Mesothelial cell of epicardium (in vitro differentiated cells): ENCODE measurements around the gene MYH11. TPM values are rescaled to one million over a fixed set of nuclear protein-coding genes. Genes with fewer than 3 reads are reported as not detected.

Source experiments
- DNase-seq, 2 experiments: peaks; one replicate each; pipeline ENCODE4 v3.0.0; 2021; ENCODE audit warnings: low spot score in 2 of 2; ENCODE audit not compliant: unreplicated experiment in 2 of 2
- H3K27ac Mint-ChIP-seq: 2 replicates; pipeline ENCODE4 v1.8.0; 2021; ENCODE audit warnings: mixed read lengths
- H3K27me3 Mint-ChIP-seq: 2 replicates; pipeline ENCODE4 v1.8.0; 2021; ENCODE audit warnings: low read depth, mixed read lengths
- H3K36me3 Mint-ChIP-seq: 2 replicates; pipeline ENCODE4 v1.8.0; 2021; ENCODE audit warnings: mixed read lengths
- H3K4me1 Mint-ChIP-seq: 2 replicates; pipeline ENCODE4 v1.8.0; 2021; ENCODE audit warnings: mixed read lengths
- H3K4me3 Mint-ChIP-seq: 2 replicates; pipeline ENCODE4 v1.8.0; 2021; ENCODE audit warnings: mild to moderate bottlenecking, moderate library complexity, mixed read lengths
- H3K9me3 Mint-ChIP-seq: 2 replicates; pipeline ENCODE4 v1.8.0; 2021; ENCODE audit warnings: mixed read lengths
- total RNA-seq: library from RNA; stranded (reverse); gene quantifications from 3 replicates; pipeline ENCODE4 v1.2.1, GENCODE V29; 2021
- TF ChIP-seq, protein P1 (sequence below): fragments of 200-600 bp; sonication (generic); IDR thresholded peaks from one replicate; pipeline ENCODE4 v1.5.0; 2021; ENCODE audit warnings: antibody characterized with exemption; ENCODE audit not compliant: unreplicated experiment

Gene MYH11
- total RNA-seq, 1 donor from 2014 or later, result 0.58 TPM

DNA sequence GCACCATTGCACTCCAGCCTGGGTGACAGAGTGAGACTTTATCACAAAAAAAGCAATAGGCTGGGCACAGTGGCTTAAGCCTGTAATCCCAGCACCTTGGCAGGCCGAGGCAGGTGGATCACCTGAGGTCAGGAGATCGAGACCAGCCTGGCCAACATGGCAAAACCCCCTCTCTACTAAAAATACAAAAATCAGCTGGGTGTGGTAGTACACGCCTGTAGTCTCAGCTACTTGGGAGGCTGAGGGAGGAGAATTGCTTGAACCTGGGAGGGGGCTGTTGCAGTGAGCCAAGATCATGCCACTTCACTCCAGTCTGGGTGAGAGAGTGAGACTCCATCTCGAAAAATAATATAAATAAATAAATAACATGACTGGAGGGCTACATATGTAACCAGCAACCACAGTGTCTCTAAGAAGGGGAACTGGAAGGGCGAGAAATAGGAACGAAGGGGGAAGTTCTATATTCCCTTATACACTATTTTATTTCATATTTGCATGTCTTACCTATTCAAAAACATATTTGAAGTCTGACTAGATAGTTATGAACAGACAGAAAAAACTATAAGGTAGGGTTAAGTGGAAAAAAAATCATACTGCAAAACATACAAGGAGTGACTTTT, 25.9 kb downstream of the MYH11 start:
- no peaks in the 10 kb centered on the region for H3K9me3 Mint-ChIP-seq
- no peak overlapping the region for H3K4me3 Mint-ChIP-seq
- TF ChIP-seq, protein P1, sequence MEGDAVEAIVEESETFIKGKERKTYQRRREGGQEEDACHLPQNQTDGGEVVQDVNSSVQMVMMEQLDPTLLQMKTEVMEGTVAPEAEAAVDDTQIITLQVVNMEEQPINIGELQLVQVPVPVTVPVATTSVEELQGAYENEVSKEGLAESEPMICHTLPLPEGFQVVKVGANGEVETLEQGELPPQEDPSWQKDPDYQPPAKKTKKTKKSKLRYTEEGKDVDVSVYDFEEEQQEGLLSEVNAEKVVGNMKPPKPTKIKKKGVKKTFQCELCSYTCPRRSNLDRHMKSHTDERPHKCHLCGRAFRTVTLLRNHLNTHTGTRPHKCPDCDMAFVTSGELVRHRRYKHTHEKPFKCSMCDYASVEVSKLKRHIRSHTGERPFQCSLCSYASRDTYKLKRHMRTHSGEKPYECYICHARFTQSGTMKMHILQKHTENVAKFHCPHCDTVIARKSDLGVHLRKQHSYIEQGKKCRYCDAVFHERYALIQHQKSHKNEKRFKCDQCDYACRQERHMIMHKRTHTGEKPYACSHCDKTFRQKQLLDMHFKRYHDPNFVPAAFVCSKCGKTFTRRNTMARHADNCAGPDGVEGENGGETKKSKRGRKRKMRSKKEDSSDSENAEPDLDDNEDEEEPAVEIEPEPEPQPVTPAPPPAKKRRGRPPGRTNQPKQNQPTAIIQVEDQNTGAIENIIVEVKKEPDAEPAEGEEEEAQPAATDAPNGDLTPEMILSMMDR, result no peak
- H3K27me3 Mint-ChIP-seq, result peaks cover 27% of the 10 kb centered on the region
- no peak overlapping the region for H3K27ac Mint-ChIP-seq
- no peaks in the 10 kb centered on the region for H3K4me1 Mint-ChIP-seq
- H3K36me3 Mint-ChIP-seq, result no peaks in the 10 kb centered on the region
- DNase-seq, result no peak

DNA sequence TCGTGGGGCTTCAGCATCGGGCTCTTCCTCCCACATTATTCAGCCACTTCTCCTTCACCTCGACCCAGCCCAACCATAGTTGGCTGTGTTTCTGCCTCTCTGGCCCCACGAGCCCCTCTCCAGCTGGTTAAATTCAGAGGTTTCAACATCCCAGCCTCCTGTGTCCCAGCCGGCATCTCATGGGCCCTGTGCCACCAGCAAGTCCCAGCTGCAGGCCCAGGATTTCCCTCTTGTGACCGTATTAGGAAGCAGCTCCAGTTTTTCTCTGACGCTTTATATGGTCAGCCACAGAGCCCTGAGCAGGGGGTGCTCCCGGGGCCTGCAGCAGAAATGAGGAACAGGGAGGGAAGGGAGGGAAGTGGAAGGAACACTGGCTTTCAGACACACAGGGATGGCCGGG, 27.4 kb downstream of the MYH11 start:
- H3K9me3 Mint-ChIP-seq, result no peaks in the 10 kb centered on the region
- H3K27ac Mint-ChIP-seq, result no peak overlapping the region
- H3K36me3 Mint-ChIP-seq, result no peaks in the 10 kb centered on the region
- H3K4me1 Mint-ChIP-seq, result no peaks in the 10 kb centered on the region
- H3K4me3 Mint-ChIP-seq, result no peak overlapping the region
- peaks cover 37% of the 10 kb centered on the region for H3K27me3 Mint-ChIP-seq
- TF ChIP-seq, protein P1, result no peak
- no peak for DNase-seq

DNA sequence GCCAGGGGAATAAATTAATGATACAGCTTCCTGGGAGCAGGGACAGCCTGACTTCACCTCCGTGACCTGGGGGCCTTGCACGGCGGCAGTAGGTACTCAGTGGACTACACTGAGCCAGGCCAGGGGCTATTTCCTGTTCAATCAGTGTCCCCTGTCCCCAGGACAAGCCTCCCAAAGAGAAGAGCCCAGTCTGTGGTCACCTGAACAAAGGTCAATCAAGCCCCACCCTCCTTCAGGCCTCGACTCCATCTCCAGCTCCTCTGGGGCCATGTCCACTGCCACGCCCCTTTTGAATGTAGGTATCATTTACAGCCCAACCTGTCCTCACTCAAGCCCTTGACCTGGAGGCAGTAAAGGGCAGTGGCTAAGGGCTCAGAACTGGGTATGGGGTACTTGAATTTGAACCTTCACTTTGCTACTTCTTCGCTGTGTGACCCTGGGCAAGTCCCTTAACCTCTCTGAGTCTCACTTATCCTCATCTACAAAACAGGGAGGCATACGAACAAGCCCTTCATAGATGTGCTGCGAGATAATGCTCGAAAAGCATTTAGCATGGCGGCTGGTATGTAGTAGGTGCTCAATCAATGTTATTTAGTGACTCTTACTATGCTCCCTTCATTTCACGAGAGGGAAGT, 29.0 kb downstream of the MYH11 start:
- no peaks in the 10 kb centered on the region for H3K36me3 Mint-ChIP-seq
- no peaks in the 10 kb centered on the region for H3K9me3 Mint-ChIP-seq
- no peak for DNase-seq
- no peak overlapping the region for H3K27ac Mint-ChIP-seq
- H3K4me3 Mint-ChIP-seq, result no peak overlapping the region
- H3K4me1 Mint-ChIP-seq, result no peaks in the 10 kb centered on the region
- TF ChIP-seq, protein P1, result no peak
- H3K27me3 Mint-ChIP-seq, result peaks cover 39% of the 10 kb centered on the region

DNA sequence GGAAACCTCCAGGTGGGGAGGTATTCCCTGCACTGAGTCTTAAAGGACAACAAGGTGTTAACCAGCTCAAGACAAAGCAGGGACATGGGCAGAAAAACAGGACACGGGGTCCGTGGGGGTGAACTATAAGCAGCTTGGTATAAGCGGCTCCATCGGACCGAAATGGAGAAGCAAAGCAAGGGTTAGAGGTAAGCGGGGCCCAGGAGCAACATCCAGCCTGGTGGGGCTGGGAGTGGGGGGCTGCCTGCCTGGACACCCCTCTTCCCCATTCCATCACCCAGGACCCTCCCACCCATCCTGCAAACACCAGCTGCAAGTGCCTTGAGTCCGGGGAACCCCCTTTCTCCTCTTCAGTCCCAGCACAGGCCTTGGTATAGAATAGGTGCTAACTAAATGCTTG, 29.5 kb downstream of the MYH11 start:
- Mint-ChIP-seq H3K27me3 (peaks cover 36% of the 10 kb centered on the region), H3K4me3 (no peak overlapping the region), H3K9me3 (no peaks in the 10 kb centered on the region), H3K27ac (no peak overlapping the region), H3K36me3 (no peaks in the 10 kb centered on the region), H3K4me1 (no peaks in the 10 kb centered on the region)
- DNase-seq, result no peak
- TF ChIP-seq, protein P1, result no peak

DNA sequence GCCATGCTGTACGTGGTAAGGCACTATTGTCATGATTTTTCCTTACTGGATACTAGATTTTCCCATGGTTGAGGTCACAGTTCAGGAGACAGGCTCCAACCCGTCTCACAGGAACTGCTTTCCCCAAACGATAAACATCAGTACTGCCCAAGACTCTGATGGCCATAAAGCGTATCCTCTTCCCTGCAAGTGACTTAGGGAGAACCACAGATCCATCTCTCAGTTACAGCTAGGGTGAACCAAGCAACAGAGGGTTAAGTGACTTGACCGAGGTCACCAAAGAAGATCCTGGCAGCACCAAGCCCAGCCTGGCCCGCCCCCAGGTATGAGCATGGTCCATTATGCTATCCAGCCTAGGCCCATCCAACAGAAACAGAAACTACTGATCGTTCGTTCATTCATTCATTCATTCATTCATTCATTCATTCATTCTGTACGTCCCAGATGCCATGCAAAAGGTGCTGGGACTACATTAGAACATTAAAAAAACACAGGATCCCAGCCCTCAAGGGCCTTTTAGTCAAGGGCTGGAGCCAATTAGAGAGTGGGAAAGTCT, 31.0 kb downstream of the MYH11 start:
- Mint-ChIP-seq H3K36me3 (no peaks in the 10 kb centered on the region), H3K4me3 (no peak overlapping the region), H3K4me1 (no peaks in the 10 kb centered on the region), H3K9me3 (no peaks in the 10 kb centered on the region), H3K27me3 (peaks cover 33% of the 10 kb centered on the region), H3K27ac (no peak overlapping the region)
- DNase-seq, result no peak
- TF ChIP-seq, protein P1, result no peak
